ENCODE data around the gene DCC. TPM values are rescaled to one million over a fixed set of nuclear protein-coding genes. Genes with fewer than 3 reads are reported as not detected.

DCC gene
- total RNA-seq, 1 experiment from 2014 or later = not detected

GRCh38 chr18:53135654-53136053 lies 795.7 kb downstream of the DCC start:
- BruUV-seq (replicated peaks) = no TSS peak
- intact Hi-C loops (cut with micrococcal nuclease) = no loop called here
- CTCF ChIA-PET = no interaction called here

More at GRCh38 chr18:53135654-53136053, 795.7 kb downstream of the DCC start:
- Histone ChIP-seq H3K4me2 (ENCODE audit: low read length) (no peak overlapping the region), H3K36me3 (ENCODE audit: control insufficient read depth in 1 of 2, insufficient read depth in 2 of 2, low read length in 2 of 2) (no peaks in the 10 kb centered on the region), H4K20me1 (ENCODE audit: insufficient read depth) (no peaks in the 10 kb centered on the region), H3K9me3 (ENCODE audit: control insufficient read depth in 1 of 2, insufficient read depth in 1 of 2, low read depth in 1 of 2, low read length in 2 of 2) (peaks cover 16 to 26% of the 10 kb centered on the region in 2 experiments; a peak in 2 of 4 replicates), H3K27ac (ENCODE audit: low read depth, low read length) (no peak overlapping the region), H3K4me3 (replicated peaks in 1 of 2; ENCODE audit: low read depth in 1 of 2, low read length in 2 of 2) (no peak overlapping the region), H3K27me3 (ENCODE audit: insufficient read depth, low read length) (no peaks in the 10 kb centered on the region), H3K9me2 (ENCODE audit: insufficient read depth) (no peaks in the 10 kb centered on the region), H3K4me1 (ENCODE audit: control insufficient read depth in 1 of 2, insufficient read depth in 2 of 2, low read length in 2 of 2) (no peaks in the 10 kb centered on the region), H3K9ac (ENCODE audit: low read length) (no peak overlapping the region), H3K79me2 (ENCODE audit: insufficient read depth, low read length) (no peaks in the 10 kb centered on the region), H2AFZ (ENCODE audit: low read depth, low read length, poor library complexity, severe bottlenecking) (no peak overlapping the region)
- POLR2A ChIA-PET = no interaction called here
- TF ChIP-seq ZFX (IDR thresholded peaks at IDR 0.05) (no peak), SP1 (IDR thresholded peaks at IDR 0.05; ENCODE audit: low read depth) (no peak), CBX3 (IDR thresholded peaks at IDR 0.05; ENCODE audit: low read depth) (no peak), RAD21 (IDR thresholded peaks at IDR 0.05; ENCODE audit: low read depth) (no peak), EGR1 (IDR thresholded peaks at IDR 0.05; ENCODE audit: low read depth) (no peak), FOSL1 (IDR thresholded peaks at IDR 0.05; ENCODE audit: low read depth) (no peak), ZBTB33 (IDR thresholded peaks at IDR 0.05; ENCODE audit: extremely low read depth, insufficient replicate concordance, low read length) (no peak), SIN3A (IDR thresholded peaks at IDR 0.05; ENCODE audit: low read depth) (no peak), CEBPB (IDR thresholded peaks at IDR 0.05; ENCODE audit: low read depth) (no peak), POLR2A (IDR thresholded peaks at IDR 0.05; ENCODE audit: borderline replicate concordance, extremely low read depth, insufficient read depth, insufficient read length) (no peak), SRF (IDR thresholded peaks at IDR 0.05; ENCODE audit: low read depth) (no peak), EZH2 (IDR thresholded peaks at IDR 0.05) (no peak), MAX (IDR thresholded peaks at IDR 0.05) (no peak), EZH2phosphoT487 (IDR thresholded peaks at IDR 0.05; ENCODE audit: borderline replicate concordance) (no peak), ZNF274 (IDR thresholded peaks at IDR 0.05; ENCODE audit: low read depth, low read length) (no peak), TCF7L2 (IDR thresholded peaks at IDR 0.05; ENCODE audit: borderline replicate concordance, extremely low read depth, insufficient read depth, insufficient read length) (no peak), CTCF (IDR thresholded peaks at IDR 0.05 in 2 of 3, conservative IDR thresholded peaks at IDR 0.05 in 1 of 3; ENCODE audit: borderline replicate concordance in 1 of 3, insufficient read depth in 1 of 3, low read depth in 2 of 3, low read length in 2 of 3) (no peak)
- no peak for DNase-seq (ENCODE audit: low read depth, low spot score)
- no peak for ATAC-seq
- RAD21 ChIA-PET (ENCODE audit: low non-redundant PET in 1 of 2, low total read pairs in 2 of 2, uncharacterized antibody in 2 of 2, unreplicated experiment in 2 of 2) = no interaction called here

Data from HCT116 (cell line).